NB4 (cell line): Measurements from ENCODE around the gene FGD1.

ENCODE experiments used
- DNase-seq: peaks from one replicate; pipeline ENCODE4 v3.0.0; 2010; ENCODE audit warnings: low read depth
- H3K4me3 ChIP-seq: one replicate; pipeline ENCODE4 v1.5.1; 2011; ENCODE audit warnings: mild to moderate bottlenecking, low read depth, low read length, moderate library complexity
- CTCF ChIP-seq: IDR thresholded peaks from one replicate; pipeline ENCODE4 v1.5.1; 2012; ENCODE audit warnings: low read depth, low read length
- MAX ChIP-seq: IDR thresholded peaks from 2 replicates; pipeline ENCODE4 v1.6.1; 2011; ENCODE audit warnings: low read depth, low read length
- MYC ChIP-seq: IDR thresholded peaks from 2 replicates; pipeline ENCODE4 v1.6.1; 2011; ENCODE audit warnings: low read depth, low read length
- POLR2A ChIP-seq: IDR thresholded peaks from 2 replicates; pipeline ENCODE4 v1.6.1; 2011; ENCODE audit warnings: mild to moderate bottlenecking; ENCODE audit not compliant: insufficient read length; ENCODE audit errors: extremely low read depth

Gene FGD1

GRCh38 chrX:54473993-54474859 lies 21.8 kb downstream of the FGD1 start:
- no peak for DNase-seq
- TF ChIP-seq CTCF (no peak), MYC (no peak), POLR2A (no peak), MAX (no peak)
- H3K4me3 ChIP-seq = no peak overlapping the region

GRCh38 chrX:54470054-54470760 lies 25.8 kb downstream of the FGD1 start:
- TF ChIP-seq MAX = no peak
- no peak for TF ChIP-seq MYC
- TF ChIP-seq POLR2A = no peak
- TF ChIP-seq CTCF = no peak
- no peak for DNase-seq
- H3K4me3 ChIP-seq = no peak overlapping the region

- TF ChIP-seq CTCF (peak; percentile 15), MYC (no peak)
- DNase-seq = peak; percentile 17
- no peak overlapping the region for H3K4me3 ChIP-seq
Measured at GRCh38 chrX:54452920-54453319, 43.1 kb downstream of the FGD1 start.

GRCh38 chrX:54449929-54450328 lies 46.1 kb downstream of the FGD1 start:
- TF ChIP-seq CTCF = no peak
- TF ChIP-seq POLR2A = no peak
- no peak for TF ChIP-seq MYC
- TF ChIP-seq MAX = no peak
- H3K4me3 ChIP-seq = no peak overlapping the region
- no peak for DNase-seq

GRCh38 chrX:54447461-54447860 lies 48.6 kb downstream of the FGD1 start:
- TF ChIP-seq CTCF (peak; percentile 17), MAX (no peak)
- peak; percentile 21 for DNase-seq
- H3K4me3 ChIP-seq = no peak overlapping the region

GRCh38 chrX:54446084-54446483 lies 50.0 kb downstream of the FGD1 start:
- no peak overlapping the region for H3K4me3 ChIP-seq
- TF ChIP-seq MAX = no peak
- no peak for TF ChIP-seq MYC
- no peak for TF ChIP-seq CTCF
- TF ChIP-seq POLR2A = no peak
- no peak for DNase-seq
